Measurements from ENCODE around the gene FFAR1.
A peak's percentile ranks its signal among the peaks of the same experiment; 100 is the strongest.

FFAR1 gene

GRCh38 chr19:35347171-35347929 is at the start of gene FFAR1:
FFAR1 (plus strand) TSS chr19:35347902; CDS start chr19:35351552, 3,650 bp downstream.
- Histone ChIP-seq H3K4me1 (no peaks in the 10 kb centered on the region), H3K4me3 (no peak within 1 kb of the TSS), H3K36me3 (replicated peaks) (no peaks in the 10 kb centered on the region), H3K9me3 (no peaks in the 10 kb centered on the region), H3K27me3 (ENCODE audit: low read depth) (peaks cover 29% of the 10 kb centered on the region)
- DNase-seq (ENCODE audit: low spot score in 2 of 2): no peak
- in situ Hi-C loops (cut with MboI; ENCODE audit: low sequenced_read_pairs): no loop called here

GRCh38 chr19:35297922-35298321 is 49.8 kb upstream of the FFAR1 start:
- in situ Hi-C loops (cut with MboI; ENCODE audit: low sequenced_read_pairs): no loop called here
- no peak overlapping the region for H3K4me3 ChIP-seq
- H3K27me3 ChIP-seq (ENCODE audit: low read depth): no peaks in the 10 kb centered on the region

GRCh38 chr19:35298561-35298972 is 49.1 kb upstream of the FFAR1 start:
- Histone ChIP-seq H3K4me3 (no peak overlapping the region), H3K27me3 (ENCODE audit: low read depth) (no peaks in the 10 kb centered on the region), H3K36me3 (replicated peaks) (no peaks in the 10 kb centered on the region), H3K9me3 (no peaks in the 10 kb centered on the region), H3K4me1 (no peaks in the 10 kb centered on the region)
- DNase-seq (ENCODE audit: low spot score in 2 of 2): no peak
- in situ Hi-C loops (cut with MboI; ENCODE audit: low sequenced_read_pairs): no loop called here

More at GRCh38 chr19:35297922-35298321, 49.8 kb upstream of the FFAR1 start:
- Histone ChIP-seq H3K4me1 (no peaks in the 10 kb centered on the region), H3K36me3 (replicated peaks) (no peaks in the 10 kb centered on the region), H3K9me3 (no peaks in the 10 kb centered on the region)
- no peak for DNase-seq (ENCODE audit: low spot score in 2 of 2)

- in situ Hi-C loops (cut with MboI; ENCODE audit: low sequenced_read_pairs): no loop called here
- no peak overlapping the region for H3K4me3 ChIP-seq
- H3K27me3 ChIP-seq (ENCODE audit: low read depth): no peaks in the 10 kb centered on the region
- H3K4me1 ChIP-seq: no peaks in the 10 kb centered on the region
- peak in 1 of 2 experiments; percentile 24 for DNase-seq (ENCODE audit: low spot score in 2 of 2)
- no peaks in the 10 kb centered on the region for H3K9me3 ChIP-seq
- H3K36me3 ChIP-seq (replicated peaks): no peaks in the 10 kb centered on the region
Measured at GRCh38 chr19:35299523-35300338, 48.0 kb upstream of the FFAR1 start.

- in situ Hi-C loops (cut with MboI; ENCODE audit: low sequenced_read_pairs): no loop called here
- no peak for DNase-seq (ENCODE audit: low spot score in 2 of 2)
- H3K4me1 ChIP-seq: no peaks in the 10 kb centered on the region
- H3K9me3 ChIP-seq: no peaks in the 10 kb centered on the region
- H3K36me3 ChIP-seq (replicated peaks): no peaks in the 10 kb centered on the region
- no peaks in the 10 kb centered on the region for H3K27me3 ChIP-seq (ENCODE audit: low read depth)
- no peak overlapping the region for H3K4me3 ChIP-seq
Measured at GRCh38 chr19:35300339-35300649, 47.4 kb upstream of the FFAR1 start.

GRCh38 chr19:35301961-35302360 is 45.7 kb upstream of the FFAR1 start:
- Histone ChIP-seq H3K36me3 (replicated peaks) (no peaks in the 10 kb centered on the region), H3K9me3 (no peaks in the 10 kb centered on the region), H3K4me1 (no peaks in the 10 kb centered on the region), H3K27me3 (ENCODE audit: low read depth) (no peaks in the 10 kb centered on the region), H3K4me3 (no peak overlapping the region)
- in situ Hi-C loops (cut with MboI; ENCODE audit: low sequenced_read_pairs): no loop called here
- no peak for DNase-seq (ENCODE audit: low spot score in 2 of 2)

- in situ Hi-C loops (cut with MboI; ENCODE audit: low sequenced_read_pairs): no loop called here
- DNase-seq (ENCODE audit: low spot score in 2 of 2): no peak
- Histone ChIP-seq H3K36me3 (replicated peaks) (no peaks in the 10 kb centered on the region), H3K27me3 (ENCODE audit: low read depth) (no peaks in the 10 kb centered on the region), H3K4me1 (no peaks in the 10 kb centered on the region), H3K4me3 (no peak overlapping the region), H3K9me3 (no peaks in the 10 kb centered on the region)
Measured at GRCh38 chr19:35302446-35302845, 45.3 kb upstream of the FFAR1 start.

GRCh38 chr19:35303357-35303915 is 44.3 kb upstream of the FFAR1 start:
- DNase-seq (ENCODE audit: low spot score in 2 of 2): no peak
- H3K36me3 ChIP-seq (replicated peaks): no peaks in the 10 kb centered on the region
- H3K27me3 ChIP-seq (ENCODE audit: low read depth): no peaks in the 10 kb centered on the region
- H3K4me1 ChIP-seq: no peaks in the 10 kb centered on the region
- in situ Hi-C loops (cut with MboI; ENCODE audit: low sequenced_read_pairs): no loop called here
- H3K9me3 ChIP-seq: no peaks in the 10 kb centered on the region
- no peak overlapping the region for H3K4me3 ChIP-seq

- DNase-seq (ENCODE audit: low spot score in 2 of 2): no peak
- H3K27me3 ChIP-seq (ENCODE audit: low read depth): no peaks in the 10 kb centered on the region
- no peaks in the 10 kb centered on the region for H3K9me3 ChIP-seq
- in situ Hi-C loops (cut with MboI; ENCODE audit: low sequenced_read_pairs): no loop called here
- no peak overlapping the region for H3K4me3 ChIP-seq
- H3K36me3 ChIP-seq (replicated peaks): no peaks in the 10 kb centered on the region
- H3K4me1 ChIP-seq: no peaks in the 10 kb centered on the region
Measured at GRCh38 chr19:35304036-35304435, 43.7 kb upstream of the FFAR1 start.

GRCh38 chr19:35305181-35305580 is 42.5 kb upstream of the FFAR1 start:
- in situ Hi-C loops (cut with MboI; ENCODE audit: low sequenced_read_pairs): no loop called here
- no peak for DNase-seq (ENCODE audit: low spot score in 2 of 2)
- H3K4me3 ChIP-seq: no peak overlapping the region
- no peaks in the 10 kb centered on the region for H3K9me3 ChIP-seq
- no peaks in the 10 kb centered on the region for H3K36me3 ChIP-seq (replicated peaks)
- H3K27me3 ChIP-seq (ENCODE audit: low read depth): no peaks in the 10 kb centered on the region
- no peaks in the 10 kb centered on the region for H3K4me1 ChIP-seq

- no peaks in the 10 kb centered on the region for H3K27me3 ChIP-seq (ENCODE audit: low read depth)
- in situ Hi-C loops (cut with MboI; ENCODE audit: low sequenced_read_pairs): no loop called here
- H3K36me3 ChIP-seq (replicated peaks): no peaks in the 10 kb centered on the region
- no peak overlapping the region for H3K4me3 ChIP-seq
- H3K4me1 ChIP-seq: no peaks in the 10 kb centered on the region
- H3K9me3 ChIP-seq: no peaks in the 10 kb centered on the region
- peak in 1 of 2 experiments; percentile 40 for DNase-seq (ENCODE audit: low spot score in 2 of 2)
Measured at GRCh38 chr19:35306473-35307246, 41.0 kb upstream of the FFAR1 start.

- DNase-seq (ENCODE audit: low spot score in 2 of 2): no peak
- in situ Hi-C loops (cut with MboI; ENCODE audit: low sequenced_read_pairs): no loop called here
- H3K36me3 ChIP-seq (replicated peaks): no peaks in the 10 kb centered on the region
- H3K9me3 ChIP-seq: no peaks in the 10 kb centered on the region
- no peak overlapping the region for H3K4me3 ChIP-seq
- H3K27me3 ChIP-seq (ENCODE audit: low read depth): no peaks in the 10 kb centered on the region
- H3K4me1 ChIP-seq: no peaks in the 10 kb centered on the region
Measured at GRCh38 chr19:35307931-35308330, 39.8 kb upstream of the FFAR1 start.

- no peak overlapping the region for H3K4me3 ChIP-seq
- no peaks in the 10 kb centered on the region for H3K9me3 ChIP-seq
- in situ Hi-C loops (cut with MboI; ENCODE audit: low sequenced_read_pairs): no loop called here
- H3K36me3 ChIP-seq (replicated peaks): no peaks in the 10 kb centered on the region
- DNase-seq (ENCODE audit: low spot score in 2 of 2): no peak
- H3K27me3 ChIP-seq (ENCODE audit: low read depth): no peaks in the 10 kb centered on the region
- no peaks in the 10 kb centered on the region for H3K4me1 ChIP-seq
Measured at GRCh38 chr19:35308910-35309309, 38.8 kb upstream of the FFAR1 start.
